H1 (cell line): Measurements from ENCODE around the gene BBS2. TPM values are rescaled to one million over a fixed set of nuclear protein-coding genes. Genes with fewer than 3 reads are reported as not detected.

ENCODE experiments used
- CTCF ChIA-PET: fragments of 300-600 bp; sonication (Branson Sonifier 250); formaldehyde crosslinking; loops from one replicate; lab custom pipeline; 2021; ENCODE audit not compliant: partially characterized antibody; lab: Charles Lee
- POLR2A ChIA-PET: fragments of 300-600 bp; sonication (Branson Sonifier 250); formaldehyde crosslinking; loops from one replicate; lab custom pipeline; 2021; ENCODE audit warnings: inconsistent platforms; ENCODE audit not compliant: partially characterized antibody; lab: Charles Lee
- DNase-seq, 2 experiments: peaks; one replicate each; pipeline versions ENCODE4 v3.0.0 to v3.0.0-alpha.2; 2010 to 2022; ENCODE audit warnings: low spot score in 2 of 2, low read depth in 1 of 2, mixed read lengths in 1 of 2
- FAIRE-seq: peaks from 2 replicates; lab custom pipeline; 2011; peaks lifted over from hg19 to GRCh38; lab: Jason Lieb, UNC
- H2AFZ ChIP-seq: 2 replicates; pipeline ENCODE4 v1.8.1; 2012; ENCODE audit warnings: low read length, inconsistent platforms
- H2AK5ac ChIP-seq: 2 replicates; pipeline ENCODE4 v1.6.1; 2013; ENCODE audit warnings: low read depth, low read length
- H2BK120ac ChIP-seq: replicated peaks from 2 replicates; pipeline ENCODE3; 2013; ENCODE audit warnings: low read depth, low read length, inconsistent platforms
- H2BK12ac ChIP-seq: 2 replicates; pipeline ENCODE4 v1.6.1; 2013; ENCODE audit warnings: low read depth, low read length
- H2BK15ac ChIP-seq: 2 replicates; pipeline ENCODE4 v1.6.1; 2013; ENCODE audit warnings: low read length
- H2BK20ac ChIP-seq: 2 replicates; pipeline ENCODE4 v1.6.1; 2013; ENCODE audit warnings: low read length
- H2BK5ac ChIP-seq: 2 replicates; pipeline ENCODE4 v1.6.1; 2013; ENCODE audit warnings: low read depth, low read length
- H3K14ac ChIP-seq: 2 replicates; pipeline ENCODE4 v1.6.1; 2013; ENCODE audit warnings: inconsistent platforms; ENCODE audit not compliant: insufficient read length
- H3K18ac ChIP-seq: 2 replicates; pipeline ENCODE4 v1.6.1; 2013; ENCODE audit warnings: low read length; ENCODE audit errors: extremely low read depth
- H3K23ac ChIP-seq: 2 replicates; pipeline ENCODE4 v1.6.1; 2013; ENCODE audit warnings: inconsistent platforms; ENCODE audit not compliant: insufficient read length
- H3K23me2 ChIP-seq: 2 replicates; pipeline ENCODE4 v1.6.1; 2013; ENCODE audit warnings: low read depth, low read length
- H3K27ac ChIP-seq: 2 replicates; pipeline ENCODE4 v1.6.1; 2011; ENCODE audit warnings: low read depth, low read length, inconsistent platforms
- H3K27me3 ChIP-seq, 4 experiments: replicated peaks in 1 of 4; 1 replicate in 1 of 4; 2 replicates in 3 of 4; pipeline versions ENCODE4 v1.6.1 to v1.8.1; 2011 to 2013; ENCODE audit warnings: low read length in 3 of 4, mild to moderate bottlenecking in 3 of 4, inconsistent platforms in 2 of 4, mixed read lengths in 2 of 4, moderate library complexity in 1 of 4; ENCODE audit not compliant: control insufficient read depth in 3 of 4, insufficient read depth in 3 of 4; ENCODE audit errors: extremely low read depth in 1 of 4
- H3K36me3 ChIP-seq, 4 experiments: 2 replicates each; pipeline versions ENCODE4 v1.6.1 to v1.8.1; 2011 to 2013; ENCODE audit warnings: mild to moderate bottlenecking in 4 of 4, low read length in 3 of 4, moderate library complexity in 2 of 4, control low read depth in 1 of 4, inconsistent platforms in 1 of 4; ENCODE audit not compliant: insufficient read depth in 4 of 4, control insufficient read depth in 2 of 4
- H3K4ac ChIP-seq: replicated peaks from 2 replicates; pipeline ENCODE3; 2013; ENCODE audit warnings: low read length, low read depth, mixed read lengths, inconsistent platforms; ENCODE audit not compliant: insufficient read length
- H3K4me1 ChIP-seq, 4 experiments: replicated peaks in 1 of 4; 1 replicate in 1 of 4; 2 replicates in 3 of 4; pipeline versions ENCODE4 v1.6.1 to v1.8.1; 2011 to 2013; ENCODE audit warnings: low read length in 3 of 4, inconsistent platforms in 2 of 4, mixed read lengths in 1 of 4; ENCODE audit not compliant: insufficient read depth in 4 of 4, control insufficient read depth in 3 of 4
- H3K4me2 ChIP-seq, 2 experiments: 2 replicates each; pipeline versions ENCODE4 v1.6.1 to v1.8.1; 2011 to 2013; ENCODE audit warnings: low read depth in 2 of 2, low read length in 2 of 2, control low read depth in 1 of 2, inconsistent platforms in 1 of 2, mild to moderate bottlenecking in 1 of 2; ENCODE audit not compliant: insufficient read depth in 1 of 2
- H3K4me3 ChIP-seq, 4 experiments: fragments of 200-600, 300-600 bp in 1 of 4; sonication (generic), shearing (Covaris generic), sonication (Bioruptor Twin) in 1 of 4; 2 replicates each; pipeline versions ENCODE4 v1.5.1 to v1.8.1; 2011 to 2016; ENCODE audit warnings: low read length in 4 of 4, low read depth in 3 of 4, control low read depth in 2 of 4, inconsistent platforms in 2 of 4, mild to moderate bottlenecking in 2 of 4, mixed read lengths in 1 of 4, moderate library complexity in 1 of 4; ENCODE audit not compliant: insufficient read depth in 2 of 4; ENCODE audit errors: extremely low read depth in 1 of 4
- H3K56ac ChIP-seq: replicated peaks from 2 replicates; pipeline ENCODE3; 2013; ENCODE audit warnings: low read depth, mild to moderate bottlenecking, mixed read lengths, low read length, inconsistent platforms; ENCODE audit not compliant: insufficient read length
- H3K79me1 ChIP-seq: 2 replicates; pipeline ENCODE4 v1.6.1; 2013; ENCODE audit warnings: low read depth, low read length, control low read depth
- H3K79me2 ChIP-seq, 2 experiments: 2 replicates each; pipeline versions ENCODE4 v1.6.1 to v1.8.1; 2012 to 2013; ENCODE audit warnings: low read length in 2 of 2, mild to moderate bottlenecking in 2 of 2, inconsistent platforms in 1 of 2; ENCODE audit not compliant: insufficient read depth in 2 of 2, control insufficient read depth in 1 of 2
- H3K9ac ChIP-seq, 4 experiments: replicated peaks in 1 of 4; 1 replicate in 1 of 4; 2 replicates in 3 of 4; pipeline versions ENCODE4 v1.6.1 to v1.8.1; 2011 to 2013; ENCODE audit warnings: low read depth in 3 of 4, low read length in 3 of 4, control low read depth in 2 of 4, mild to moderate bottlenecking in 2 of 4, moderate library complexity in 2 of 4, inconsistent platforms in 1 of 4; ENCODE audit errors: extremely low read depth in 1 of 4
- H3K9me3 ChIP-seq, 2 experiments: 2 replicates each; pipeline versions ENCODE4 v1.6.1 to v1.8.1; 2012 to 2013; ENCODE audit warnings: mild to moderate bottlenecking in 2 of 2, moderate library complexity in 2 of 2, control low read depth in 1 of 2, inconsistent platforms in 1 of 2, low read depth in 1 of 2, low read length in 1 of 2, mixed read lengths in 1 of 2; ENCODE audit not compliant: insufficient read depth in 2 of 2
- H4K20me1 ChIP-seq, 2 experiments: replicated peaks in 1 of 2; 2 replicates each; pipeline versions ENCODE3 to v1.8.1; 2011 to 2013; ENCODE audit warnings: inconsistent platforms in 2 of 2, low read length in 2 of 2, mild to moderate bottlenecking in 1 of 2; ENCODE audit not compliant: insufficient read depth in 2 of 2, control insufficient read depth in 1 of 2
- H4K5ac ChIP-seq: 2 replicates; pipeline ENCODE4 v1.6.1; 2013; ENCODE audit warnings: low read length, low read depth, mixed read lengths, inconsistent platforms; ENCODE audit not compliant: insufficient read length
- H4K8ac ChIP-seq: 2 replicates; pipeline ENCODE4 v1.8.0; 2013; ENCODE audit warnings: mild to moderate bottlenecking, moderate library complexity, low read length, inconsistent platforms; ENCODE audit not compliant: insufficient read depth; ENCODE audit errors: extremely low read depth
- H4K91ac ChIP-seq: replicated peaks from 2 replicates; pipeline ENCODE3; 2013; ENCODE audit warnings: low read length, mixed read lengths, inconsistent platforms; ENCODE audit not compliant: insufficient read length
- BACH1 ChIP-seq: IDR thresholded peaks from 2 replicates; pipeline ENCODE4 v1.6.1; 2012; ENCODE audit warnings: low read length, improper control_type of control experiment
- BRCA1 ChIP-seq: IDR thresholded peaks from 2 replicates; pipeline ENCODE4 v1.6.1; 2012; ENCODE audit warnings: low read depth, low read length, improper control_type of control experiment
- CHD1 ChIP-seq: IDR thresholded peaks from 2 replicates; pipeline ENCODE4 v1.6.1; 2012; ENCODE audit warnings: low read depth, low read length, improper control_type of control experiment
- EP300 ChIP-seq, 2 experiments: IDR thresholded peaks; 1 replicate in 1 of 2; 2 replicates in 1 of 2; pipeline ENCODE4 v1.6.1; 2011 to 2012; ENCODE audit warnings: low read depth in 2 of 2, low read length in 2 of 2, mild to moderate bottlenecking in 2 of 2, borderline replicate concordance in 1 of 2, inconsistent platforms in 1 of 2, moderate library complexity in 1 of 2
- GABPA ChIP-seq: IDR thresholded peaks from 2 replicates; pipeline ENCODE4 v1.6.1; 2011; ENCODE audit warnings: mild to moderate bottlenecking, low read length, moderate library complexity, borderline replicate concordance; ENCODE audit not compliant: insufficient read depth
- JUN ChIP-seq: IDR thresholded peaks from 2 replicates; pipeline ENCODE4 v1.6.1; 2011; ENCODE audit warnings: low read depth, mild to moderate bottlenecking, improper control_type of control experiment, low read length
- JUND ChIP-seq: IDR thresholded peaks from 2 replicates; pipeline ENCODE4 v1.6.1; 2011; ENCODE audit warnings: mild to moderate bottlenecking, improper control_type of control experiment, low read length
- KDM4A ChIP-seq: IDR thresholded peaks from one replicate; pipeline ENCODE4 v1.7.1; 2012; ENCODE audit warnings: low read depth, mild to moderate bottlenecking, moderate library complexity, low read length, inconsistent platforms; ENCODE audit not compliant: severe bottlenecking
- NRF1 ChIP-seq: IDR thresholded peaks from 2 replicates; pipeline ENCODE4 v1.6.1; 2011; ENCODE audit warnings: mild to moderate bottlenecking, low read depth, low read length, improper control_type of control experiment
- RAD21 ChIP-seq, 2 experiments: IDR thresholded peaks in 1 of 2; conservative IDR thresholded peaks in 1 of 2; 2 replicates each; pipeline ENCODE4 v1.6.1; 2011; ENCODE audit warnings: low read depth in 2 of 2, low read length in 2 of 2, improper control_type of control experiment in 1 of 2, inconsistent platforms in 1 of 2, mild to moderate bottlenecking in 1 of 2, moderate library complexity in 1 of 2
- RXRA ChIP-seq: IDR thresholded peaks from 2 replicates; pipeline ENCODE4 v1.6.1; 2011; ENCODE audit warnings: low read depth, mild to moderate bottlenecking, low read length, moderate library complexity; ENCODE audit not compliant: insufficient read depth
- TCF12 ChIP-seq: IDR thresholded peaks from 2 replicates; pipeline ENCODE4 v1.6.1; 2011; ENCODE audit warnings: low read depth, mild to moderate bottlenecking, low read length
- WGBS, 2 experiments: shearing (Covaris generic) in 1 of 2; methylation state at CpG; one replicate each; pipeline versions ENCODE4 v1.1.6 to v1.1.7; 2013 to 2015; ENCODE audit warnings: low lambda C conversion rate in 2 of 2, mixed read lengths in 2 of 2, inconsistent platforms in 1 of 2, low coverage in 1 of 2, missing lambda C conversion rate in 1 of 2; ENCODE audit not compliant: insufficient replicate concordance in 2 of 2, insufficient coverage in 1 of 2, insufficient read length in 1 of 2; ENCODE audit errors: extremely low coverage in 1 of 2, missing lambda C conversion rate in 1 of 2; 5-methylcytosine and 5-hydroxymethylcytosine counted together
- polyA plus RNA-seq, 7 experiments: library from polyadenylated mRNA; depleted of rRNA in 3 of 7; stranded (reverse) in 5 of 7; unstranded in 2 of 7; fragments of >200 nt in 5 of 7; fragments of 200-250 nt in 2 of 7; gene quantifications; 1 replicate in 5 of 7; 2 replicates in 1 of 7; 4 replicates in 1 of 7; pipeline versions ENCODE4 v1.2.1 to v1.2.3, GENCODE V29; 2011 to 2013; ENCODE audit warnings: missing spikeins in 2 of 7, mixed read lengths in 2 of 7
- total RNA-seq: library from RNA; stranded (reverse); fragmentation: NEBNext Ultra II Directional; extraction: Animal tissue kit (Norgen Biotek cat#: 25700); gene quantifications from 2 replicates; pipeline ENCODE4 v1.2.1, GENCODE V29; 2021
- TF ChIP-seq, protein P1 (sequence below): IDR thresholded peaks from 2 replicates; pipeline ENCODE4 v1.6.1; 2012; ENCODE audit warnings: inconsistent platforms

The BBS2 gene
- total and polyA plus RNA-seq, 2 of the 8 experiments (the other 6 are each of a cell fraction or from before 2014, with no cell fraction given), result 12.3 to 15.1 TPM

DNA sequence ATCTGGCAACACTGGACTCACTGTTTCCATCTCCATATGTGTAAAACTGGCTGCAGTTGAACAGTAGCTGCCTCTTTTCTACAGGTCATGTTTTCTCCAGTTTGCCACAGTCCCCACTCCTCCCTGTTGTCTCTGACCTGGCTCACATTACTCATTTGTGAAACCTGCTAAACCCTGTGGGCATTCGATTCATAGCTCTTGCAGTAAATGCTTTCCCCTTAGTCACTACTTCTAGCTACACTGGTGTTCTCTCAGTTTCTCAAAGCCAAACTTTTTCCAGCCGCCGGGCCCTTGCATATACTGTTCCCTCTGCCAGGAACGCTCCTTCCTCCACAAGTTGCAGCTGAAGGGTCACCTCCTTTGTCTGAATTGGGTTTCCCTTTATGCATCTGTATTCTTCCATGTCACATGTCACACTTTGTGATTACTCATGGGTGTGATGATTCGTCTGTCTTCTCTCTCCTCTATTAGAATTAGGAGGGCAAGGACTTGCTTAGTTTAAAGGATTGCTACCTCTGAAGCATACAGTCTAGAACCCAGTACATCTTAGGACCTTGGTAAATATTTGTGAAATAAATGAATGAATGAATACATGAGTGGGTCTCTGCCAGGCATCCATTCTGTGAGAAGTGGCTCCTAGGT is 30.0 kb upstream of the BBS2 start:
- H3K27me3 ChIP-seq, result peaks cover 0 to 22% (median 18%) of the 10 kb centered on the region in 4 experiments; a peak in 4 of 7 replicates
- H3K79me1 ChIP-seq, result no peaks in the 10 kb centered on the region
- H3K4me3 ChIP-seq, result no peak overlapping the region
- no peak overlapping the region for H3K18ac ChIP-seq
- H4K20me1 ChIP-seq, result no peaks in the 10 kb centered on the region
- H3K27ac ChIP-seq, result no peak overlapping the region
- no peak overlapping the region for H2AK5ac ChIP-seq
- no peak for DNase-seq
- no peak for FAIRE-seq
- H3K36me3 ChIP-seq, result no peaks in the 10 kb centered on the region
- no peak overlapping the region for H2BK12ac ChIP-seq
- no peak overlapping the region for H4K5ac ChIP-seq
- H4K91ac ChIP-seq, result no peak overlapping the region
- no peaks in the 10 kb centered on the region for H3K79me2 ChIP-seq
- H3K14ac ChIP-seq, result no peak overlapping the region
- WGBS, 2 experiments, result 83% methylated on average over 5 of the region's 5 CpGs; no CpG with 5 or more reads in 1 of the 2 experiments
- no peak overlapping the region for H2AFZ ChIP-seq
- no peak overlapping the region for H2BK15ac ChIP-seq
- no peak overlapping the region for H3K9ac ChIP-seq
- H3K9me3 ChIP-seq, result no peaks in the 10 kb centered on the region
- CTCF ChIA-PET, result interaction anchor here (0.7 to 1.3 kb wide), 3 partner anchors 26 to 51 kb away, joined by 3 read pairs; no protein-coding TSS in a partner anchor
- no peak overlapping the region for H3K56ac ChIP-seq
- no peak overlapping the region for H3K4ac ChIP-seq
- POLR2A ChIA-PET, result no interaction called here
- no peak overlapping the region for H2BK20ac ChIP-seq
- no peak overlapping the region for H3K4me2 ChIP-seq
- no peak overlapping the region for H3K23ac ChIP-seq
- H2BK5ac ChIP-seq, result no peak overlapping the region
- no peak overlapping the region for H4K8ac ChIP-seq
- peaks cover 7 to 10% (median 9%) of the 10 kb centered on the region in 4 experiments; a peak in 6 of 7 replicates for H3K4me1 ChIP-seq
- H3K23me2 ChIP-seq, result no peaks in the 10 kb centered on the region
- no peak overlapping the region for H2BK120ac ChIP-seq
- TF ChIP-seq RAD21 (IDR thresholded peaks at IDR 0.05 in 1 of 2, conservative IDR thresholded peaks at IDR 0.05 in 1 of 2; ENCODE audit: low read depth in 2 of 2, low read length in 2 of 2) (no peak), JUND (no peak), CHD1 (no peak), JUN (no peak), GABPA (no peak), EP300 (IDR thresholded peaks at IDR 0.05; ENCODE audit: borderline replicate concordance in 1 of 2, low read depth in 2 of 2, low read length in 2 of 2) (no peak), KDM4A (no peak), RXRA (no peak), BRCA1 (no peak), TCF12 (no peak), NRF1 (no peak), BACH1 (no peak)
- TF ChIP-seq, protein P1, sequence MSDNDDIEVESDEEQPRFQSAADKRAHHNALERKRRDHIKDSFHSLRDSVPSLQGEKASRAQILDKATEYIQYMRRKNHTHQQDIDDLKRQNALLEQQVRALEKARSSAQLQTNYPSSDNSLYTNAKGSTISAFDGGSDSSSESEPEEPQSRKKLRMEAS, result no peak
